Spleen (tissue), 7 donors: ENCODE data around the gene CTDSPL.

ENCODE experiments used
- CTCF ChIP-seq, 11 experiments: fragments of 200-600 bp in 7 of 11; fragments of 450-650 bp in 4 of 11; sonication (generic) in 4 of 11; IDR thresholded peaks in 8 of 11; conservative IDR thresholded peaks in 3 of 11; 1 replicate in 7 of 11; 2 replicates in 4 of 11; pipeline versions ENCODE4 v1.4.0 to v1.8.0; 2016 to 2021; ENCODE audit warnings: antibody characterized with exemption in 11 of 11, inconsistent platforms in 4 of 11, mild to moderate bottlenecking in 1 of 11
- POLR2A ChIP-seq, 3 donors: fragments of 450-650 bp; IDR thresholded peaks; one replicate each; pipeline ENCODE4 v1.5.1; 2017; ENCODE audit warnings: antibody characterized with exemption in 3 of 3, mild to moderate bottlenecking in 1 of 3
- POLR2AphosphoS5 ChIP-seq, 3 donors: sonication (generic); formaldehyde crosslinking; IDR thresholded peaks; one replicate each; pipeline ENCODE4 v1.5.1; 2017; ENCODE audit warnings: antibody characterized with exemption in 3 of 3
- donor health status: DM: no; HTN: no; CAD: no; lungs with moderate emphysema.
- donor health status: DM: no; HTN: no; CAD: no.
- donor health status: DM: no; HTN: no; CAD: no.

DNA sequence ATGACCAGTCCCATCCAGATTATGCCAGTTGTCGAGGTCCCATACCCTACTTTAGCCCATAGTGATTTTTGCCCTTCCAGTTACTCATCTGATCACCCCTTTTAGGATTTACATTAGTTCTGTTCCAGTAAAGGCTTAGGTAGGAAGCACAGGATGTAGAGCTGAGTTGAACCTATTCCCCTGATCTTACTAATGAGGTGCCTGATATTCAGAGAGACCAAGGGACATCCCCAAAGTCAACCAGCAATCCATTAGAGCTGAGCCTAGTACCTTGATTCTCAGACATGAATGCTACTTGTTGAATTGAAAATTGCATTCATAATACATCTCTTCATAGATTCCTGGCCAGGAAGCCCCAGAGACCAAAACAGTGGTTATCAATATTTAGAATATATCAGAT, 24.7 kb downstream of the CTDSPL start:
- TF ChIP-seq POLR2A (IDR thresholded peaks at IDR 0.05) (no peak), CTCF (IDR thresholded peaks at IDR 0.05 in 8 of 11, conservative IDR thresholded peaks at IDR 0.05 in 3 of 11) (no peak), POLR2AphosphoS5 (IDR thresholded peaks at IDR 0.05) (no peak)
